ENCODE results near the gene NOL4L.

NOL4L gene

DNA sequence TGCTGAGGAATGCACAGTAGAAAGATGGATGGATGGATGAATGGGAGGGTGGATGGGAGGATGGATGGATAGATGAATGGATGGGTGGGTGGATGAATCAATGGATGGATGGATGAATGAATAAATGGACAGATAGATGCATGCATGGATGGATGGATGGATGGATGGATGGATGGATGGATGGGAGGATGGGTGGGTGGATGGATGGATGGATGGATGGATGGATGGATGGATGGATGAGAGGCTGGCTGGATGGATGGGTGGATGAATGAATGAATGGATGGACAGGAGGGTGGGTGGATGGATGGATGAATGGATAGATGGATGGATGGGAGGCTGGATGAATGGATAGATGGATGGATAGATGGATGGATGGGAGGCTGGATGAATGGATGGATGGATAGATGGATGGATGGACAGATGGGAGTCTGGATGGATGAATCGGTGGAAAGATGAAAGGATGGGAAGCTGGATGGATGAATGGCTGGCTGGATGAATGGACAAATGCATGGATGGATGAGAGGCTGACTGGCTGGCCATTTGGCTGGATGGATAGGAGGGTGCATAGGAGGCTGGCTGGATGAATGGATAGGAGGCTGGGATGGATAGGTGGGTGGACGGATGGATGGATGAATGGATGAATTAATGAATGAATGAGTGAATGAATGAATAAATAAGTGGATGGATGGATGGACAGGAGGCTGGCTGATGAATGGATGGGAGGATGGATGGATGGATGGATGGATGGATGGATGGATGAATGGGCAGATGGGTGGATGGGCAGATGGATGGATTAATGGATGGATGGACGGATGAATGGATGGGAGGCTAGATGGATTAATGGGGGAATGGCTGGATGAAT lies 28.3 kb upstream of the NOL4L start:
- DNase-seq = no peak

DNA sequence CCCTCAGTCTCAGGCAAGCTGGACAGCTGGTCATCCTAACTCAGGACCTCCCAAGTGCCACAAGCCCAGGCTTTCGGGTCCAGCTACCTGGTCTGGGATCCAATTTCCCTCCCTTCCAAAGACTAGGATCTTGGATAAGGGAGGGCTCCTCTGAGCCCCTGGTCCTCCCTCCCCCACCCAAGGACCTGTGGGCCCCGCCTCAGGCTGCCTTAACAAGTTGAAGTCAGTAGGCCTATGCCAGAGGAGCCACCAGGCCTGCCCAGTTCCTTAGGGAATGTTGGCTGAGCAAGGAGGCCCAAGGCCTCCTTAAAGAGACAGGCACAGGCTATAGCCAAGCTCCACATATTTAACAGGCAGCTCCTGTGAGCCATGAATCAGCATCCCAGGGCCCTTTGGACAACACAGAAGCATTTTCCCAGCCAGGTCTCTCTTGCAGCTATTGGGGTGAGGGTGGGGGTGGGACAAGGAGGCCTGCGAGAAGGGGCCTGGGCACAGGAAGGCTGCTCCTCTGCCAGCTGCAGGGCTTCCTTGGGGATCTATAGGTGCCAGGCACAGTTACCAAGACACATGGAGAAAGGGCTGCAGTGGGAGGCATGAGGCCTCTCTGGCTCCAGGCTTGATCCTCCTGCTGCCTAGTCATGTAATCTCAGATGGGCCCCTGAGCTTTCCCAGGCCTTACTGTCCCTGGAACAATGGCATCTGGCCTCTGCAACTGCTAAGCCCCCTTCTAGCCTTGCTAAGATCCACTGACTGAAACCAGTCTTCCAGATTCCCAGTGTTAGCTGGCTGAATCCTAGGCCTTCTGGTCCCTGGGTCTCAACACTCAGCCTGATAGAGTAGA lies 27.4 kb upstream of the NOL4L start:
- no peak for DNase-seq

DNA sequence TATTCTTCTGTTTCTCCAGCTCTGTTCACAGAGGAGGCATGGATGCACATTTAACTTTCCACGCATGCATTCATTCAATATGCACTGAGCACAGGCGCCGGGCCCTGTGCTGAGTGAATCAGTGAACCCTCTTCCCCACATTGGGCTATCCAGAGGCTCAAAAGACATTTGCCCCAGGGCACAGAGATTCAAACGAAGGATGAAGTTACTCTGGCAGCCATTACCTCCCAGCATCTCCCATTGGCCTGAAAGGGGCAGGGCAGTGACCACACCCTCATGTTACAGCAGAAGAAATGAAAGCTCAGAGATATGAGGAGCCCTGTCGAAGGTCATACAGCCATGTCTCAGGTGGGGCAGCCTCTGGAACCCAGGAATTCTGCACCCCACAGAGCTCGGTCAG lies 26.7 kb upstream of the NOL4L start:
- DNase-seq = no peak

DNA sequence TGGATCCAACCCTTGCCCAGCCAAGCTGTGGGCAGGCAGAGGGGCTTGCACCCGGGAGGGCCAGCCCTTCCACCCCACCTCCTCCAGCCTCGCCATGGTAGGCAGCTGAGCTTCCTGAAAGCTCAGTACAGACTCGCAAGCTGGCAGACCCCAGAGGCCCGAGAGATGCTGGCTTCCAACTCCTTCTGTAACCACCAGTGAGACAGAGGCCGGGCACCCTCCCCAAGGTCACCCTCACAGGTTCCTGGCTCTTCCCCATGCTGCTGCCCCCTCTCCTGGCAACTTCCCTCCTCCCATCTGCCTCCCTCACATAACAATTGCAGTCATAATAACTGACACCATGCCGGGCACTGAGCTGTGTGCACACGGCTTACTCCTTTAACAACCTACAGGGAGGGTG lies 26.2 kb upstream of the NOL4L start:
- no peak for DNase-seq

DNA sequence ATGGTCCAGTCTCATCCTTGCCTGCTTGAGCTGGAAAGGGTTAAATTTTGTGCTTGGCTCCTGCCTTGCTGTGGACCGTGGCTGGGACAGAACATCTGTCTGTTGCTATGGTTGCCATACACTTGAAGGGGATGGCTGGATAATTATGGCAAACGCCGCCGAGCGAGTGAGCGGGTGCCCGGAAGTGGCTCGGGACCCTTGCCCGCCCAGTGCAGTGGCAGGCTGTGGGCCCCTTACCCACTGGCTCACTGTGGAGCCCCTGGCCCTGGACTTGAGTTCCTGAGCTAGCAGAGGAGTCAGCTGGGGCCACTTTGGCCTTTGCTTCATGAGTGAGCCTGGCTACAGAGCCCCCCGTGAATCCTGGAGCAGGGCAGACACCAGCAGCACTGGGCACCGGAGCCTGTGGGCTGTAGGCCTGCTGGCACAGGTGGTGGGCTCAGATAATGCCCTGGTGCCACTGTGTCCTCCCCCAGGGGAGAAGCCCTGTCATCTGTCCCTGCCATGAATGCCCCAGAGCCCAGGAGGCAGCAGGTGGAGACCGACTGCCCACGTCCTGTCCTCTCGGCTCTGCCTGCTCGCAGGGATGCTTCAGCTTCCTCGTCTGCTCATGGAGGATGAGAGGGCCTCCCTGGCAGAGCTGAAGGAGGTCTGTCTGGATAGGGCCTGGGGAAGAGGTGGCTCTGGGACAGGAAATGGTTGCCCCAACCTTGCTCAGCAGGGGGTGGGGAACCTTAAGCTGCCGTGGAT lies 25.5 kb upstream of the NOL4L start:
- DNase-seq = peak; percentile 73 to 83

DNA sequence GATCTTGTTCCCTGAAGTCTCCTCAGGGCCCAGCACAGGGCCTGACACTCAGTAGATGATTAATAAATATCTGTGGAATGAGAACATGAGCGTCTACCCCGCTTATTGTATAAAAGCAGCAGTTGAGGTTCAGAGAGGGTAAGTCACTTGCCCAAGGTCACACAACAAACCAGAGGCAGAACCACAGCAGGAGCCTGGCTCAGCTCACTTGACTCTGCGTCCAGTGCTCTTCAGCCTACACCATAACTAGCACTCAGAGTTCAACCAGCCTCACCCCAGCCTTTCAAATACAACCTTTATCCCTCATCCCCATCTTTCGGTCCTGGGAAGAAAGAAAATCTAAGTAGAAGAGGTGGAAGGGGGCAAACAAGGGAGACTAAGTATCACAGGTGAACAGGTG lies 24.9 kb upstream of the NOL4L start:
- DNase-seq = no peak

DNA sequence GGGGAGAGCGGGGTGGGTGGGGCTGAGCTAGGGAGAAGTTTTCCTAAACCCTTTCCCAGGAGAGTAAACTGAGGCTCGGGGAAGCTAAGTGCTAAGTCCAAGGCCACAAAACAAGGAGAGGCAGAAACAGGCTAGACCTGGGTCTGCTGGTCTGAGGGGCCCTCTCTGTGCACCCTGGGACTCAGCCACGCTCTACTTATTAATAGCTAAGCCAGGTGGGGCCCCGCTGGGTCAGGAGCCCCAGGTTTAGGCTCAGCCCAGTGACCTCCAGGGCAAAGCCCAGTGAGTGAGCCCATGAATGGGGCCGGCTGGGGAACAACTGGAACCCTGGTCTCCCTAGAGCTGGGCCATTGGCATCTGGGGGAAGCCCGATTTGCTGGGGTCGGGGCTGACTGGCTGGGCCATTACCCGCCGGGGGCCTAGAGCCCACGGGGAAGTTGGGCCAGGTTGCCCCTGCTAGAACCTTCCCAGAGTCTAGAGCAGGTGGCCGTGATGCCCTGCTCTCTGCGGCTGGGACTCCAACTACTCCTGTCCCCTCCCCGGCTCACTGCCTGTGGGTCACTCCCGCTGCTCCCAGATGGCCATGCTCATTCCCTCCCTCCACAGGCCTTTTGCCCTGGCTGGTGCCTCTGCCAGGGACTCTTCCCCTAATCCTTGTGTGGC lies 24.1 kb upstream of the NOL4L start:
- no peak for DNase-seq

DNA sequence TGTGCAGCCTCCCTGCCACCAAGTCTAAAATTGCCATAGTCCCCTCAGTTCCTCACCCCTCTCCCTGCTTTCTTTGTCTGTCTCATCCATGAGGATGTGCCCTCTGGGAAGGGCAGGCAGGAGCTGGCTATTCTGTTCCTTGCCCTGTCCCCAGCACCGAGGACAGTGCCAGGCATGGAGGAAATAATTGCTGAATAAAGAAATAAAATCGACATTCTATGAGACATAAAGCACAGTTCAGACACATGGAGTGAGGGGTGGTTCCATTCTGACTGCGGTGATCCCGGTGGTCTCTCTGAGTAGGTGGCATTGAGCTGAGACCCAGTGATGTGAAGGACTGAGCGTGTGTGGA lies 23.5 kb upstream of the NOL4L start:
- no peak for DNase-seq

DNA sequence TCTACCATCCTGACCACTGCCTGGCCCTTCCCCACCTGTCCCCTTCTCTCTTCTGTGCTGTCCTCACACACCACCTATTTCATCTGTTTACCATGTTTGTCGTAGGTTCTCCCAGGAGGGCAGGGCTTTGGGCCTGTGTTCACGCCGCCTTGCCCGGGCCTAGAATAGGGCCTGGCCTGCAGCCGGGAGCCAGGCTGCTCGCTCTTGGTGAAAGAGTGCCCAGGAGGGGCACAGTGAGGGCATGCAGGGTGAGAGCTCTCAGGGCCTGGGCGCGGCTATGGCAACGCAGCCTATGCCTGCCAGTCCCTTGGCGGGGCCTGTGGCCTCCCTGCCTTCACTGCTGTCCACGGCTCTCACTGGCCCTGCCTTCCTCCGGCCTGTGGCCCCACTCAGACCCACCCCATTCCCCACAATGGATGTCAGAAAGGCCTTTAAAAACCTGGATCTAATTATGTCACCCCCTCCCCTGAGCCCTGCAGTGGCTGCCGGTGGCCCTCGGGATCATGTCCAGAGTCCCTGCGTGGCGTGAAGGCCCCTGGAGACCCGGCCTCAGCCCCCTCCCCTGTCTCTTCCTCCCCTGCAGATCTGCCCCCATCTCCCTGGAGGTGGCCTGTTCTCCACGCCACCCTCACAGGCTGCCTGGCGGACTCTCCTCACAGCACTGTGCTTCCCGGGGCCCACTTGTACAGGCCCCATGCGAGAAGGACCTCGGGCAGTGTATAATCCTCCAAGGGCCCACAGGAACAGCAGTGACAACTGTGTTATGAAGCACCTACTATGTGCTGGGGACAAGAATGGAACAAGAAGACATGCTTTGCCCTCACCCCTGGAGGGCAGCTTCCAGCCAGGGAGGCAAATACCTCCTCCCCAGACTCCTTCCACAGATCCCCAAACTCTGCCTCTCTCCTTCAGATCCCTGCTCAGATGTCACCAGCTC lies 22.9 kb upstream of the NOL4L start:
- no peak for DNase-seq

DNA sequence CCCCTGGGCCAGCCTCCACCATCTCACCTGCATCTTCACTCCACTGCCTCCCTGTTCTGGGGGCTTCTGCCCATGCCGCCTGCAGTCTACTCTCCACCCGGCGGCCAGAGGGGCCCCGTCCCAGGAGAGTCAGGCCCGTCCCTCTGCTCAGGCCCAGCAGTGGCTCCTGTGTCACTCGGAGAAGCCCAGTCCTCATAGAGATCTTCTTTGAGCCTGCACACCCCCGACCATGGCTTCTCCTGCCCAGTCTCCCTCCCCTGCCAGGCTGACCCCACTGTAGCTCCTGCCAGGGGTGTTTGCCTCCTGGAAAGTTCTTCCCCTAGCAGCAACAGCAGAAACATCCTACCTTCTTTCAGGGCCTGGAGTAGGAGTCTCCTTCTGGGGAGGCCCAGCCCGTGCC lies 22.2 kb upstream of the NOL4L start:
- no peak for DNase-seq

DNA sequence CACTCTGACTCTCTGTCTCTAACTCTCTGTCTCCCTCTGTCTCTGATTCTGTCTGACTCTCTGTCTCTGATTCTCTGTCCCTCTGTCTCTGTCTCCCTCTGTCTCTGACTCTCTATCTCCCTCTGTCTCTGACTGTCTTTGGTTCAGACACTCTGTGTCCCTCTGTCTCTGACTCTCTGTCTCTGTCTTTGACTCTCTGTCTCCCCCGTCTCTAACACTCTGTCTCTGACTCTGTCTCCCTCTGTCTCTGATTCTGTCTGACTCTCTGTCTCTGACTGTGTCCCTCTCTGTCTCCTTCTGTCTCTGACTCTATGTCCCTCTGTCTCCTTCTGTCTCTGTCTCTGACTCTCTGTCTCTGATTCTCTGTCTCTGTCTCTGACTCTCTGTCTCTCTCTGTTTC lies 21.7 kb upstream of the NOL4L start:
- DNase-seq = no peak

DNA sequence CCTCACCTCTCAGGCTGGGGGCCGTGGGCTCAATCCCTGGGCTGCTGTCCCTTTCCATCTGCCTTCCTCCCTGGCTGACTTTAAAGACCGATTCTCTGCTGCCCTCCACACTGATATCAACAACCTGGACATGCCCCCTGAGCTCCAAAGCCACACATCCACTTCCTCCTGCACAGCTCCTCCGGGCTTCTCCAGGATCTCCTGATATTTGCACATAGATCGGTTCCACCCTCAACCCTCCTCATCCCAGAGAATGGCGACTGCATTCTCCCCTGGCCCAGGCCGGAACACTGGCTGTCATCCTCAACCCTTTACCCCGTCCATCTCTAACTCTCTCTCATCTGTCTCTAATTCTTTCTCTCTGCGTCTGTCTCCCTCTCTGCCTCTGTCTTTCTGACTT lies 21.0 kb upstream of the NOL4L start:
- DNase-seq = no peak

DNA sequence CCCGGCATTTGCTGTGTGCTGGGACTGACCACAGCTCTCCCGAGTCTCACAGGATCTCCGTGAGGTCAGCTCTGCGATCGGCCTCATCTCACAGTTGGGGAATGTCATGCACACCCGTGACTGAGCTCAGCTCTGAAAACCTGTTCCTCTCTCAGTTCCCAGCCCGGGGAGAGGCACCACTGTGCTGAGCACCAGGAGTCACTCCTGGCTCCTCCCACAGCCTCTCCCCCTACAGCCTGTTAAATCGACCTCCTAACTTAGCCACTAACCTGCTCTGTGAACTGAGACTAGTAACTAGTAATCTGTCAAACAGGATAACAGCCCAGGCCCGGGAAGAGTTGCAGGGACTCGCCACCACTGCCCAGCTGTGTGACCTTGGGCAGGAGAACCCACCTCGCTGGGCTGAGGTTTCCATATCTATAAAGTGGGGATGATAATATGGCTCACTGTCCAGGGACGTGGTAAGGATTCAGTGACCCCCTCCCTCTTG lies 20.1 kb upstream of the NOL4L start:
- no peak for DNase-seq

DNA sequence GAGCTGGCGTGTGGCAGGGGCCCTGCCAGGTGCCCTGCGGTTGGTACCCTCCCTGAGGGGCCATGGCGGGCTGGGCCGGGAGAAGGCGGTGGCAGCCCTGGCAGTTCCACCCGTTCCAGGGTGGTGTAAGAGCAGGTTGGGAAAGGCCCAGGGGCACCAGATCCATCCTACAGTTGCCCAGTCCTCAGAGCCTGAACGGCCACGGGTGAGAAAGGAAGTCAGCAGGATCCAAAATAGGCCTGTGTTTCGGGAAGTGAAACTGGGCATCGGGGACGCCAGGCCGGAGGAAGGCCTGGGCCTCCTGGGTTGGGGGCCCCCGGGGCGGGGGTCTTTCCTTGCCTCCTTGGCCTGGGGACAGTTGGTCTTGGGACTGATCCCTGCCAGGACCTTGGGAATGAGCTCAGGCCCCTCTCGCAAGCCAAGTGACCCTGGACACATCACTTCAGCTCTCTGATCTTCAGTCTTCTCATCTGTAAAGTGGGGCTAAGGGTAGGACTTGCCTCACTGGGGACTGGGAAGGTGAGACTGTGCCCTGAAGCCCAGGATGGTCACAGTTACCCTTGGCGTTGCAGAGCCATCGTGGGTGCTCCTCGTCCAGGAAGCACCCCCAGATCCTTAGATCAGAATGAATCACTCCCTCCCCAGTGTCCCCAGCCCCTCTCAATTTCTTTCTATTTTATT lies 18.1 kb upstream of the NOL4L start:
- no peak for DNase-seq

DNA sequence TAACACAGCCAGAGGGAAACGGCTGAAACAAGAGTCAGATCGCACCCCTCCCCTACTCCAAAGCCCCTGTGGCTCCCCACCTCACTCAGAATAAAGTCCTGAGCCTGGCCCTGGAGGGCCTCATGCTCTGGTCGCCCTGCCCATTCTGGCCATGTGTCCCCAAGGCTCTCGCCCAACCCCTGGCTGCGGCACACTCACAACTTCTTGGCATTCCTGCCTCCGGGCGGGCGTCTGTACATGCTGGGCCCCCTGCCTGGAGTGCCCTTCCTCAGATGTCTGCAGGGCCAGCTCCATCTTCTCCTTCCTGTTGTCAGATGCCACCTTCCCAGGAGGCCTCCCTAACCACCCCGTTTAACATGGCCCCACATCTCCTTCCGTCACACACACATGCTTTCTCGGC lies 17.1 kb upstream of the NOL4L start:
- DNase-seq = no peak

DNA sequence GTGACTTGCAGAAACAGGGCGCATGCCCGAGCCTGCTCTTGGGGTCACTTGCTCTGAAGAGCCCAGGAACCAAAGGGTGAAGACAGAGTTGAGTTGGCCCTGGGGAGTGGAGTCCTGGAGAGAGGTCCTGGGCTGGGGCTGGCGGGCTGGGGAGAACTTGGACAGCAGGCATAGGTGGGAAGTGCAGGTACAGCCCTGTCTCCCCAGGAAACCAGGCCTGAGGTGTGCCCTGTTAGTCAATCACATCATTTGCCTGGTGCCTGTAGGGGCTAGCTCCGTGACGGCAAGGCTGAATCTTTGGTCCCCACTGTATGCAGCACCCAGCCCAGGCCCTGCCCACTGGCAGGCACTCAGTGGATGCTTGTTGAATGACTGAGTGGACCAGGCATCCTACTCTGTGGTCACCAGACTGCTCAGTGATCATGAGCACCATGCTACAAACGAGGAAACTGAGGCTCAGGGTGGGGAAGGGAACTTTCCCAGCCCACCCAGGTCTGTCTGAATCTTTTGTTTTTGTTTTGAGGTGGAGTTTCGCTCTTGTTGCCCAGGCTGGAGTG lies 15.6 kb upstream of the NOL4L start:
- no peak for DNase-seq

DNA sequence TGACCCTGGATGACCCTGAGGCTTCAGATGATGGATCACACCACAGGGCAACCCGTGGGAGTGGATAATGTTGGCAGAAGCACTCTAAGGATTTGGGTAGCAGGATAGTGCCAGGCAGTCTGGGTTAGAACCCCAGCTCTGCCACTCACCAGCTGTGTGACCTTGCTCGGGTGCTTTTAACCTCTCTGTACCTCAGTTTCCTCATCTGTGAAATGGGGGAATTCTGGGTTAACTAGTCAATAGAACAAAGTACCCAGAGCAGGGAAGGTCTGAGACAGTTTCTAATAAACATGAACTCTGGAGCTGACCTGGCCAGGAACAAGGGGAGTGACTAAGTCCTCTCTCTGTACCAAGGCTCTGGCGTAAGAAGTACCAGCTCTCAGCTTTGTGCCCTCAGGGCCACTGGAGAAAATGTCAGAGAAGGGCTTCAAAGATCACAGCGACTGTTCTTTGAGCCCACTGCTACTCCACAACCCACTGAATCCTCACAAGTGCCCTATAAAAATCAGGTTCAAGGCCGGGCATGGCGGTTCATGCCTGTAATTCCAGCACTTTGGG lies 14.7 kb upstream of the NOL4L start:
- DNase-seq = no peak

DNA sequence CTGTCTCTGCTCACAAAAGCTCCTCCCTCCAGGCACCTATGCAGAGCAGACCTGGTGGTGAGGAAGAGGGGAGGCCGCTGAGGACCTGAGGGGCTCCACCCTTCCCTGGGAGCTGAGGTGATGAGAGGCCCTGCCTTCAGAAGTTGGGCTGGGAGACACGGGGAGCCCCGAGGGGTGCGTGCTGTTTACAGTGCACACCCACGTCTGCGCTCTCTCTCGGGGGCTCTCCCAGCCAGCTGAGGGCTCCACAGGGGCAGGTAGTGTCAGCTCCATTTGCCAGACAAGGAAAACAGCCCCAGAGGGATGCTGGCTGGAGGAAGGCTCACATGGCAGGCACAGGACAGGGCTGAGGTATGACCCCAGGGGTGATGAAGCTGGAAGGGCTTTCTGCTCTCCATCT lies 13.5 kb upstream of the NOL4L start:
- no peak for DNase-seq

DNA sequence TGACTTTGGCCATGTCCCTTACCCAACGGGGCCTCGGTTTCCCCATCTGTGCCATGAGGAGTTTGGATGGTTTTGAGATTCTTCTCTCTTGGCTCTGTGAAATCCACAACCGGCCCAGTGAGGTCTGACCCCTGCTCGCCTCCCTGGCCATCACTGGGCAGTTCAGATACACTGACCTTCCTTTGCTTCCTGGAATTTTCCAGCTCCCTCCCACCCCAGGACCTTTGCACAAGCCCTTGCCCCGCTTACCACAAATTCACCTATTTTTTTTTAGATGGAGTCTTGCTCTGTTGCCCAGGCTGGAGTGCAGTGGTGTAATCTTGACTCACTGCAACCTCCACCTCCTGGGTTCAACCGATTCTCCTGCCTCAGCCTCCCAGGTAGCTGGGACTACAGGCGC lies 12.6 kb upstream of the NOL4L start:
- no peak for DNase-seq

DNA sequence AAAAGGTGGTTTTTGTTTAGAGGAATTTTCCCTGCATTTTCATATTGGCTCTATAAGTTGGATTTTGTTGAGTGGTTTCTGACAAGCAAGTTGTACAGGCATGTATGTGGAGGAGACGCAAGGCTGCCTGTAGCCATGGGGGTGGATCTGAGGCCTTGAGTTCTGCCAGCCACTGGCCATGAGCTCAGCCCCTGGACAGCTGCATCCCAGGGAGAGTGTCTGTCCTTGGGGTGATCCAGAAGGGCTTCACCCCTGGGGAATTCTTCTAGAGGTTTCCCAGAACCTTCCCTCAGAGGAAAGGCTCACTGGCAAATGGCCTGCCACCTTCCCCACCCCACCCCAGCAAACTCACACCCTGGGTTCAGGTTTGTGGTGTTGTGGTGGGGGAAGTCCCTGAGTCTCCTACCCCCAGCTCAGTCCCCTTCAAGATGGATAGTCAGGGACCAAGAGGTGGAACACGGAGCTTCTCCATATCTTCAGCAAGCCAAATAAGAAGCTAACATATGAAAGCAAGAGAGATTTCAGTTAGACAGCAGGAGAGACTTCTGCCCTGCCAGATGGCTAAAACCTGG lies 11.6 kb upstream of the NOL4L start:
- no peak for DNase-seq
